ENCODE measurements around the gene ACVRL1. TPM values are rescaled to one million over a fixed set of nuclear protein-coding genes. Genes with fewer than 3 reads are reported as not detected.
A peak's percentile ranks its signal among the peaks of the same experiment; 100 is the strongest.

ACVRL1 gene
- total and polyA plus RNA-seq, 9 of the 15 experiments (the other 6 are each of a cell fraction or from before 2014, with no cell fraction given) = 0.07 to 1.4 (median 0.30) TPM

GRCh38 chr12:51917746-51918453, 10.6 kb downstream of the ACVRL1 start (continued):
- peak; percentile 93 for TF ChIP-seq CCNT2 (IDR thresholded peaks at IDR 0.05; ENCODE audit: borderline replicate concordance, extremely low read depth, insufficient read length, low read depth, low read length)
- TF ChIP-seq PHB2 (IDR thresholded peaks at IDR 0.05; ENCODE audit: low read depth) = peak; percentile 73
- peak in 1 of 2 experiments; percentile 30; a peak in 1 of 4 replicates for TF ChIP-seq MAZ (CRISPR knock-in tag; conservative IDR thresholded peaks at IDR 0.05 in 1 of 2, IDR thresholded peaks at IDR 0.05 in 1 of 2)
- TF ChIP-seq ZNF77 (CRISPR knock-in tag; IDR thresholded peaks at IDR 0.05) = no peak
- no peak for TF ChIP-seq PCBP2 (IDR thresholded peaks at IDR 0.05; ENCODE audit: low read depth, low read length, poor library complexity, severe bottlenecking)
- TF ChIP-seq HDAC1 (IDR thresholded peaks at IDR 0.05) = peak in 1 of 2 experiments; percentile 97; a peak in 2 of 4 replicates
- TF ChIP-seq GATA2 (CRISPR knock-in tag; IDR thresholded peaks at IDR 0.05) = peak; percentile 62; the same call in 1 of the 2 replicates
- peak; percentile 59; the same call in 1 of the 2 replicates for TF ChIP-seq MYC (IDR thresholded peaks at IDR 0.05; ENCODE audit: low read depth, low read length)
- no peak for TF ChIP-seq MYC (CRISPR knock-in tag; IDR thresholded peaks at IDR 0.05; ENCODE audit: borderline replicate concordance, low read depth)
- TF ChIP-seq ZEB2 (IDR thresholded peaks at IDR 0.05) = peak; percentile 21; the same call in 1 of the 2 replicates
- peak; percentile 82 for TF ChIP-seq TRIM24 (IDR thresholded peaks at IDR 0.05)
- no peak for TF ChIP-seq ZZZ3 (IDR thresholded peaks at IDR 0.05)
- TF ChIP-seq ZMIZ1 (IDR thresholded peaks at IDR 0.05; ENCODE audit: low read depth in 2 of 2, low read length in 2 of 2) = peak in 1 of 2 experiments; percentile 91; a peak in 2 of 4 replicates
- peak; percentile 88 for TF ChIP-seq NCOR1 (IDR thresholded peaks at IDR 0.05)
- TF ChIP-seq DACH1 (IDR thresholded peaks at IDR 0.05; ENCODE audit: partially characterized antibody) = peak; percentile 91
- TF ChIP-seq STAT5A (IDR thresholded peaks at IDR 0.05; ENCODE audit: borderline replicate concordance, low read length) = peak; percentile 81
- peak; percentile 94 for TF ChIP-seq TEAD4 (IDR thresholded peaks at IDR 0.05; ENCODE audit: low read length)
- TF ChIP-seq TEAD4 (CRISPR knock-in tag; IDR thresholded peaks at IDR 0.05; ENCODE audit: borderline replicate concordance) = no peak
- peak; percentile 81 for TF ChIP-seq DPF2 (IDR thresholded peaks at IDR 0.05)
- no peak for TF ChIP-seq MCM7 (IDR thresholded peaks at IDR 0.05)
- TF ChIP-seq TBL1XR1 (IDR thresholded peaks at IDR 0.05; ENCODE audit: low read length in 2 of 2) = peak in 1 of 2 experiments; percentile 58; a peak in 1 of 4 replicates
- peak; percentile 69 for TF ChIP-seq SMARCE1 (IDR thresholded peaks at IDR 0.05)
- 0 out of 2 replicates have a peak, but pooled peaks have one; percentile 49 for TF ChIP-seq CREB3 (tag; conservative IDR thresholded peaks at IDR 0.05; ENCODE audit: low read depth)
- TF ChIP-seq ZKSCAN1 (IDR thresholded peaks at IDR 0.05; ENCODE audit: low read depth, low read length) = peak; percentile 65
- peak; percentile 91 for TF ChIP-seq CXXC5 (CRISPR knock-in tag; IDR thresholded peaks at IDR 0.05)
- no peak for TF ChIP-seq SUPT5H (IDR thresholded peaks at IDR 0.05)
- 0 out of 2 replicates have a peak, but pooled peaks have one; percentile 51 for TF ChIP-seq LEF1 (IDR thresholded peaks at IDR 0.05)
